ENCODE measurements around the gene PKP4. TPM values are rescaled to one million over a fixed set of nuclear protein-coding genes. Genes with fewer than 3 reads are reported as not detected.

Gene PKP4
- total RNA-seq, 1 donor, result 33.3 TPM

- peak; percentile 9 for DNase-seq (ENCODE audit: low read depth)
- no peak for TF ChIP-seq CTCF (IDR thresholded peaks at IDR 0.05; ENCODE audit: insufficient read depth, low read length)
- H3K4me3 ChIP-seq (ENCODE audit: low read depth, low read length), result no peak overlapping the region
These were observed 259.5 kb downstream of the PKP4 start for GRCh38 chr2:158716121-158716791.

DNA sequence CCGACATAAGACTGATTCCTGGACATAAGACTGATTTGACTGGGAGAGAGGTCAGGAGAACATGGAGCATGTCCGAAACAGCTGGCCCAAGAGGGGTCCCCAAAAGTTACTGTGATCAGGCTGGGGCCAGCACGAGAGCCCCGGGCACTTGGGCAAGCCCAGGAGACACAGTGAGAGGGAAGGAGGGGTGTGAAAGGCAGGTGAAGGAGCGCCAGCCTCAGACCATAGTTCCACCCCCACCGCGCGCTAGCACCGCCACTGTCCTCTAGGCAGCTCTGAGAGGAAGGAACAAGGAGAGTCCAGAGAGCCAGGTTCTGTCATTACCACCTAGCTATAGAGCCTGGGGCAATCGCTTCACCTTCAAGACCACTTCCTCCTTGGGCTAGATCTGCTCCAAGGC is 260.2 kb downstream of the PKP4 start:
- no peak for TF ChIP-seq CTCF (IDR thresholded peaks at IDR 0.05; ENCODE audit: insufficient read depth, low read length)
- DNase-seq (ENCODE audit: low read depth), result no peak
- H3K4me3 ChIP-seq (ENCODE audit: low read depth, low read length), result no peak overlapping the region

- no peak overlapping the region for H3K4me3 ChIP-seq (ENCODE audit: low read depth, low read length)
- no peak for TF ChIP-seq CTCF (IDR thresholded peaks at IDR 0.05; ENCODE audit: insufficient read depth, low read length)
- no peak for DNase-seq (ENCODE audit: low read depth)
These were observed 260.8 kb downstream of the PKP4 start for GRCh38 chr2:158717366-158718195.

DNA sequence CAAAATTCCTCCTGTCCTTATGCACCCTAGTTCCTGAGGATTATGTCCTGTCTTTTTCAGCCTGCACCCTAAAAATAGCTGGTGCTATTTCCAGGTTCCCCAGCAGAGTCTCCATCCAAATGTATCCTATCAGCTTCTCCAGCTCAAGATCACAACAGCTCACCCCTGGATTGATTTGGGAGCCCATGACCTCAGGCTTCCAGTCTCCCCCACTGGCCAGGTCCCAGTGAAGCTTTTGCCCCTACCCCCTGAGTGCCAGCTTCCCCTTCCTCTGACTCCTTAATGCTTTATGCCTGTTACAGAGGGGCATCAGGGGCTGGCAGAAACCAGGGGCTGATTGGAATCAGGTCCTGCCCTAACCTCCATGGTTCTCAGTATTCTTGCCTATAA is 261.4 kb downstream of the PKP4 start:
- no peak for DNase-seq (ENCODE audit: low read depth)
- no peak for TF ChIP-seq CTCF (IDR thresholded peaks at IDR 0.05; ENCODE audit: insufficient read depth, low read length)
- H3K4me3 ChIP-seq (ENCODE audit: low read depth, low read length), result no peak overlapping the region

GRCh38 chr2:158718851-158719250 is 262.1 kb downstream of the PKP4 start:
- H3K4me3 ChIP-seq (ENCODE audit: low read depth, low read length), result no peak overlapping the region
- TF ChIP-seq CTCF (IDR thresholded peaks at IDR 0.05; ENCODE audit: insufficient read depth, low read length), result no peak
- DNase-seq (ENCODE audit: low read depth), result no peak

DNA sequence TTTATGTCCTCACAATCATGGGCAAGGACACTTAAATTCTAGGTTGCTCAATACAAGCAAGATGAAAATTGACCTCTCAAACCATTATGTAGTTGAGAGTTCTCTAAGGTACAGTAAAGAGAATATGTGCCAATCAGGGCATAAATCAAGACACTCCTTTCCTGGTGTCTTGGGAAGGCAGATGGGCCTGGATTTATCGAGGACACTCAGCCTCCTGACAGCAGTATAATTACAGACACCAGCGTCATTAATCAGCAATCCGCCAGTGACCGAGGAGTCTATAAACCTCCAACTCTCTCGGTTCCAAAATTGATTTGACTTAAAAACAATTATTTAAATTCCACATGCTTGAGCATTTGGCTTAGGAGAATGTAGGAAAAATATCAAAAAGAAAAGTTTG is 262.7 kb downstream of the PKP4 start:
- no peak for TF ChIP-seq CTCF (IDR thresholded peaks at IDR 0.05; ENCODE audit: insufficient read depth, low read length)
- no peak overlapping the region for H3K4me3 ChIP-seq (ENCODE audit: low read depth, low read length)
- DNase-seq (ENCODE audit: low read depth), result no peak

Measured in fibroblast of the aortic adventitia (primary cell).